H9 (cell line): Measurements from ENCODE around the gene PRLH. TPM values are rescaled to one million over a fixed set of nuclear protein-coding genes. Genes with fewer than 3 reads are reported as not detected.

Experiments used
- DNase-seq: peaks from one replicate; pipeline ENCODE4 v3.0.0-alpha.2; 2017
- H2AFZ ChIP-seq: one replicate; pipeline ENCODE4 v1.6.1; 2013; ENCODE audit warnings: mild to moderate bottlenecking, low read length, control low read depth, moderate library complexity
- H2AK5ac ChIP-seq: 2 replicates; pipeline ENCODE4 v1.6.1; 2013; ENCODE audit warnings: low read length, control low read depth, mixed read lengths; ENCODE audit not compliant: insufficient read length
- H2BK120ac ChIP-seq: one replicate; pipeline ENCODE4 v1.6.1; 2013; ENCODE audit warnings: low read depth, mild to moderate bottlenecking, low read length, control low read depth, inconsistent platforms; ENCODE audit not compliant: poor library complexity, severe bottlenecking
- H2BK12ac ChIP-seq: 2 replicates; pipeline ENCODE4 v1.6.1; 2013; ENCODE audit warnings: low read length, control low read depth, mixed read lengths, low read depth; ENCODE audit not compliant: insufficient read length
- H2BK15ac ChIP-seq: 2 replicates; pipeline ENCODE4 v1.6.1; 2013; ENCODE audit warnings: low read depth, low read length, control low read depth
- H2BK20ac ChIP-seq: one replicate; pipeline ENCODE4 v1.6.1; 2013; ENCODE audit warnings: low read depth, mild to moderate bottlenecking, low read length, control low read depth, inconsistent platforms; ENCODE audit not compliant: poor library complexity, severe bottlenecking
- H2BK5ac ChIP-seq: 2 replicates; pipeline ENCODE4 v1.6.1; 2013; ENCODE audit warnings: low read length, control low read depth, mixed read lengths; ENCODE audit not compliant: insufficient read length
- H3K14ac ChIP-seq: 2 replicates; pipeline ENCODE4 v1.6.1; 2013; ENCODE audit warnings: low read length, control low read depth; ENCODE audit not compliant: insufficient read depth
- H3K18ac ChIP-seq: 2 replicates; pipeline ENCODE4 v1.6.1; 2013; ENCODE audit warnings: low read depth, mild to moderate bottlenecking, mixed read lengths, low read length, control low read depth; ENCODE audit not compliant: insufficient read length
- H3K23ac ChIP-seq: 2 replicates; pipeline ENCODE4 v1.6.1; 2013; ENCODE audit warnings: low read length, control low read depth, mixed read lengths, low read depth; ENCODE audit not compliant: insufficient read length
- H3K23me2 ChIP-seq: 2 replicates; pipeline ENCODE4 v1.6.1; 2013; ENCODE audit warnings: low read depth, mild to moderate bottlenecking, mixed read lengths, low read length, control low read depth; ENCODE audit not compliant: insufficient read length, poor library complexity, severe bottlenecking
- H3K27ac ChIP-seq: 2 replicates; pipeline ENCODE4 v1.5.1; 2013; ENCODE audit warnings: low read length, control low read depth, mixed read lengths, low read depth; ENCODE audit not compliant: insufficient read length
- H3K27me3 ChIP-seq: 2 replicates; pipeline ENCODE4 v1.6.1; 2013; ENCODE audit warnings: low read length, control low read depth, inconsistent platforms; ENCODE audit not compliant: insufficient read depth
- H3K4ac ChIP-seq: 2 replicates; pipeline ENCODE4 v1.6.1; 2013; ENCODE audit warnings: low read depth, mild to moderate bottlenecking, control low read depth, inconsistent platforms, low read length, moderate library complexity
- H3K4me1 ChIP-seq: 2 replicates; pipeline ENCODE4 v1.6.1; 2013; ENCODE audit warnings: low read length, control low read depth, inconsistent platforms; ENCODE audit not compliant: insufficient read depth
- H3K4me2 ChIP-seq: 2 replicates; pipeline ENCODE4 v1.6.1; 2013; ENCODE audit warnings: low read length, control low read depth, mixed read lengths; ENCODE audit not compliant: insufficient read length, insufficient read depth
- H3K56ac ChIP-seq: 2 replicates; pipeline ENCODE4 v1.6.1; 2013; ENCODE audit warnings: low read depth, mild to moderate bottlenecking, mixed read lengths, low read length, control low read depth; ENCODE audit not compliant: insufficient read length
- H3K79me1 ChIP-seq: 2 replicates; pipeline ENCODE4 v1.6.1; 2013; ENCODE audit warnings: low read depth, mild to moderate bottlenecking, moderate library complexity, low read length, control low read depth, inconsistent platforms; ENCODE audit not compliant: insufficient read depth, poor library complexity, severe bottlenecking
- H3K79me2 ChIP-seq: 2 replicates; pipeline ENCODE4 v1.6.1; 2013; ENCODE audit warnings: low read length, control low read depth, inconsistent platforms; ENCODE audit not compliant: insufficient read depth
- H3K9ac ChIP-seq: 2 replicates; pipeline ENCODE4 v1.6.1; 2013; ENCODE audit warnings: low read length, control low read depth, mixed read lengths; ENCODE audit not compliant: insufficient read length; ENCODE audit errors: extremely low read depth
- H3K9me3 ChIP-seq: one replicate; pipeline ENCODE4 v1.6.1; 2013; ENCODE audit warnings: low read depth, low read length, inconsistent platforms; ENCODE audit not compliant: control insufficient read depth
- H3T11ph ChIP-seq: one replicate; pipeline ENCODE4 v1.6.1; 2013; ENCODE audit warnings: mild to moderate bottlenecking, low read length, control low read depth, inconsistent platforms
- H4K20me1 ChIP-seq: one replicate; pipeline ENCODE4 v1.6.1; 2013; ENCODE audit not compliant: control insufficient read depth, insufficient read length, insufficient read depth
- H4K5ac ChIP-seq: 2 replicates; pipeline ENCODE4 v1.6.1; 2013; ENCODE audit warnings: low read depth, mild to moderate bottlenecking, mixed read lengths, low read length, control low read depth; ENCODE audit not compliant: insufficient read length
- H4K8ac ChIP-seq: replicated peaks from 2 replicates; pipeline ENCODE4 v1.6.1; 2013; ENCODE audit warnings: low read length, control low read depth, mixed read lengths, low read depth; ENCODE audit not compliant: insufficient read length
- H4K91ac ChIP-seq: 2 replicates; pipeline ENCODE4 v1.6.1; 2013; ENCODE audit warnings: low read depth, mild to moderate bottlenecking, moderate library complexity, mixed read lengths, low read length, control low read depth; ENCODE audit not compliant: insufficient read length
- H3K27ac Mint-ChIP-seq, 3 experiments: 2 replicates in 2 of 3; 3 replicates in 1 of 3; pipeline ENCODE4 v1.8.0; 2020 to 2021; ENCODE audit warnings: mixed read lengths in 3 of 3, mild to moderate bottlenecking in 1 of 3, moderate library complexity in 1 of 3
- H3K27me3 Mint-ChIP-seq: 2 replicates; pipeline ENCODE4 v1.8.0; 2021; ENCODE audit warnings: low read depth, mild to moderate bottlenecking, moderate library complexity, mixed read lengths
- H3K36me3 Mint-ChIP-seq, 3 experiments: 2 replicates in 2 of 3; 3 replicates in 1 of 3; pipeline ENCODE4 v1.8.0; 2020 to 2021; ENCODE audit warnings: low read depth in 3 of 3, mixed read lengths in 3 of 3; ENCODE audit not compliant: insufficient read depth in 1 of 3
- H3K4me1 Mint-ChIP-seq, 2 experiments: 2 replicates each; pipeline ENCODE4 v1.8.0; 2020; ENCODE audit warnings: mixed read lengths in 2 of 2
- H3K4me3 Mint-ChIP-seq, 2 experiments: 2 replicates in 1 of 2; 3 replicates in 1 of 2; pipeline ENCODE4 v1.8.0; 2020 to 2021; ENCODE audit warnings: mild to moderate bottlenecking in 2 of 2, mixed read lengths in 2 of 2, moderate library complexity in 1 of 2
- H3K9me3 Mint-ChIP-seq, 2 experiments: 2 replicates in 1 of 2; 3 replicates in 1 of 2; pipeline ENCODE4 v1.8.0; 2020; ENCODE audit warnings: mild to moderate bottlenecking in 2 of 2, mixed read lengths in 2 of 2, moderate library complexity in 1 of 2
- WGBS: extraction: QIAGEN DNeasy Blood & Tissue Kit; methylation state at CpG from one replicate; pipeline ENCODE4 v1.1.7; 2013; ENCODE audit warnings: missing lambda C conversion rate, low lambda C conversion rate, mixed read lengths; ENCODE audit not compliant: insufficient read length; ENCODE audit errors: extremely low coverage; 5-methylcytosine and 5-hydroxymethylcytosine counted together
- total RNA-seq: library from RNA; stranded (reverse); gene quantifications from 2 replicates; pipeline ENCODE4 v1.2.1, GENCODE V29; 2021
- TF ChIP-seq, protein P1 (sequence below): fragments of 200-600 bp; sonication (generic); conservative IDR thresholded peaks from 3 replicates; pipeline ENCODE4 v1.8.0; 2021; ENCODE audit warnings: antibody characterized with exemption, mild to moderate bottlenecking

The PRLH gene
- total RNA-seq, 1 experiment from 2014 or later = not detected

DNA sequence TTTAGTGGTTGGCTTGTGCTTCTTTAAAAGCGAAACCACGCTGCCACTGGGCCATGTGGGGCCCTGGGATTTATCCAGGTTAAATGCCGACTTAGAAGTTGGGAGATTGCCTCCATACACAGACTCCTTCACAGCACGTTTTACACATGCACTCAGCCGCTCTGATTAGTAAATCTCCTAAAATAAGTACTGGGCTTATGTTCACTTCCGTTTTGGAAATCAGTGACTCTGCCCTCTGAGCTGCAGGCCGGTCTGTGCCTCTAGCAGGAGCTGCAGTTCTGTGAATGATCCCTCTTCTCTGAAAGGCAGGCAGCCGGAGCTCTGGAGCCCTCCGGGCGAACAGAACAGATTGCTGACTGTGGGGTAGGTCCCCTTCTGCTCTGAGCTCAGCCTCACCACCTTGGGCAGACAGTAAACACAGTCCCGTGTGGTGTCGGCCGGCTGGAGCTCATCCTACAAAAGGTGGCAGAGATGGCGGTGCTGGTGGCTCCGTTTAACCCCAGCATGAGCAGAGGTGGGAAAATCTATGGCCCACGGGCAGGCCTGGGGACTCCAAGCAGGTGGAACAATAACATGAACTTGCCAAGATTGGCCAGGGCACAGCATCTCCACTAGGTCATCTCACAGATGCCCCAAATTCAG, 34.0 kb downstream of the PRLH start:
- no peak overlapping the region for H2BK5ac ChIP-seq
- no peak overlapping the region for H4K8ac ChIP-seq
- no peak overlapping the region for H2BK15ac ChIP-seq
- WGBS = no CpG with 5 or more reads among the region's 16 CpGs
- no peak overlapping the region for H2AFZ ChIP-seq
- Mint-ChIP-seq H3K9me3 (peaks cover 3 to 6% of the 10 kb centered on the region in 2 experiments), H3K36me3 (peaks cover 2 to 4% (median 3%) of the 10 kb centered on the region in 3 experiments; a peak in 6 of 7 replicates), H3K4me1 (peaks cover 68 to 69% of the 10 kb centered on the region in 2 experiments), H3K4me3 (no peak overlapping the region), H3K27ac (no peak overlapping the region; a peak in 1 of 7 replicates), H3K27me3 (peaks cover 17% of the 10 kb centered on the region)
- no peak overlapping the region for H3K4me2 ChIP-seq
- H3K14ac ChIP-seq = no peak overlapping the region
- H3K79me2 ChIP-seq = no peaks in the 10 kb centered on the region
- H4K5ac ChIP-seq = no peak overlapping the region
- DNase-seq = peak; percentile 28
- H3K9me3 ChIP-seq = no peaks in the 10 kb centered on the region
- H2BK20ac ChIP-seq = no peak overlapping the region
- no peaks in the 10 kb centered on the region for H3K79me1 ChIP-seq
- no peak overlapping the region for H3K27ac ChIP-seq
- H3K56ac ChIP-seq = no peak overlapping the region
- no peak overlapping the region for H3K4ac ChIP-seq
- H2BK120ac ChIP-seq = no peak overlapping the region
- no peak overlapping the region for H3K18ac ChIP-seq
- H3K4me1 ChIP-seq = peaks cover 7% of the 10 kb centered on the region; the same call in 1 of the 2 replicates
- H2BK12ac ChIP-seq = no peak overlapping the region
- H3K27me3 ChIP-seq = no peaks in the 10 kb centered on the region
- no peak overlapping the region for H4K91ac ChIP-seq
- no peak overlapping the region for H3K9ac ChIP-seq
- no peak overlapping the region for H2AK5ac ChIP-seq
- H3K23me2 ChIP-seq = no peaks in the 10 kb centered on the region
- H3K23ac ChIP-seq = no peak overlapping the region
- no peak overlapping the region for H3T11ph ChIP-seq
- TF ChIP-seq, protein P1, sequence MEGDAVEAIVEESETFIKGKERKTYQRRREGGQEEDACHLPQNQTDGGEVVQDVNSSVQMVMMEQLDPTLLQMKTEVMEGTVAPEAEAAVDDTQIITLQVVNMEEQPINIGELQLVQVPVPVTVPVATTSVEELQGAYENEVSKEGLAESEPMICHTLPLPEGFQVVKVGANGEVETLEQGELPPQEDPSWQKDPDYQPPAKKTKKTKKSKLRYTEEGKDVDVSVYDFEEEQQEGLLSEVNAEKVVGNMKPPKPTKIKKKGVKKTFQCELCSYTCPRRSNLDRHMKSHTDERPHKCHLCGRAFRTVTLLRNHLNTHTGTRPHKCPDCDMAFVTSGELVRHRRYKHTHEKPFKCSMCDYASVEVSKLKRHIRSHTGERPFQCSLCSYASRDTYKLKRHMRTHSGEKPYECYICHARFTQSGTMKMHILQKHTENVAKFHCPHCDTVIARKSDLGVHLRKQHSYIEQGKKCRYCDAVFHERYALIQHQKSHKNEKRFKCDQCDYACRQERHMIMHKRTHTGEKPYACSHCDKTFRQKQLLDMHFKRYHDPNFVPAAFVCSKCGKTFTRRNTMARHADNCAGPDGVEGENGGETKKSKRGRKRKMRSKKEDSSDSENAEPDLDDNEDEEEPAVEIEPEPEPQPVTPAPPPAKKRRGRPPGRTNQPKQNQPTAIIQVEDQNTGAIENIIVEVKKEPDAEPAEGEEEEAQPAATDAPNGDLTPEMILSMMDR = no peak
- no peaks in the 10 kb centered on the region for H4K20me1 ChIP-seq
